DOHH2 (cell line): Measurements from ENCODE around the gene CGB8.
A peak's percentile ranks its signal among the peaks of the same experiment; 100 is the strongest.
"Not testable (repeated sequence)": the region's sequence is repeated elsewhere in the genome, so short reads cannot be mapped to it uniquely, and the experiment has no call there.

Experiments
- H3F3A ChIP-seq: fragments of 200-600 bp; sonication (generic), shearing (Covaris generic); 2 replicates; pipeline ENCODE4 v1.6.0; 2016; ENCODE audit warnings: antibody characterized with exemption, mild to moderate bottlenecking; ENCODE audit not compliant: control insufficient read depth, insufficient read depth
- H3K27ac ChIP-seq: fragments of 200-600 bp; sonication (generic); 2 replicates; pipeline ENCODE4 v1.5.1; 2014; ENCODE audit warnings: low read depth, mild to moderate bottlenecking, low read length, moderate library complexity
- H3K27me3 ChIP-seq: fragments of 200-600 bp; sonication (generic); 2 replicates; pipeline ENCODE4 v1.6.1; 2014; ENCODE audit warnings: mild to moderate bottlenecking, low read length, mixed read lengths; ENCODE audit not compliant: control insufficient read depth
- H3K36me3 ChIP-seq: fragments of 200-600 bp; sonication (generic); 2 replicates; pipeline ENCODE4 v1.6.1; 2014; ENCODE audit warnings: mild to moderate bottlenecking, low read length, moderate library complexity, mixed read lengths; ENCODE audit not compliant: control insufficient read depth
- H3K4me1 ChIP-seq: fragments of 200-600 bp; sonication (generic); 2 replicates; pipeline ENCODE4 v1.6.1; 2014; ENCODE audit warnings: mild to moderate bottlenecking, low read length, mixed read lengths; ENCODE audit not compliant: control insufficient read depth
- H3K4me2 ChIP-seq: fragments of 200-600 bp; sonication (generic); 2 replicates; pipeline ENCODE4 v1.6.0; 2014; ENCODE audit warnings: mild to moderate bottlenecking, low read length, moderate library complexity
- H3K4me3 ChIP-seq: fragments of 200-600 bp; sonication (generic); 2 replicates; pipeline ENCODE4 v1.5.1; 2014; ENCODE audit warnings: mild to moderate bottlenecking, low read length, mixed read lengths
- H3K79me2 ChIP-seq: fragments of 200-600 bp; sonication (generic); 2 replicates; pipeline ENCODE4 v1.6.1; 2014; ENCODE audit warnings: mild to moderate bottlenecking, low read length, mixed read lengths; ENCODE audit not compliant: control insufficient read depth
- H3K9me2 ChIP-seq: fragments of 200-600 bp; sonication (generic); replicated peaks from 2 replicates; pipeline ENCODE4 v1.6.1; 2014; ENCODE audit warnings: mild to moderate bottlenecking, low read length, mixed read lengths; ENCODE audit not compliant: control insufficient read depth
- H3K9me3 ChIP-seq: fragments of 200-600 bp; sonication (generic); 2 replicates; pipeline ENCODE4 v1.6.1; 2014; ENCODE audit warnings: antibody characterized with exemption, low read length, mixed read lengths; ENCODE audit not compliant: control insufficient read depth, insufficient read depth
- H4K20me1 ChIP-seq: fragments of 200-600 bp; sonication (generic); 2 replicates; pipeline ENCODE4 v1.6.0; 2014; ENCODE audit warnings: low read depth, mild to moderate bottlenecking, antibody characterized with exemption, low read length, moderate library complexity; ENCODE audit not compliant: control insufficient read depth, insufficient read depth
- EZH2phosphoT487 ChIP-seq: fragments of 200-600 bp; sonication (generic); IDR thresholded peaks from 2 replicates; pipeline ENCODE4 v1.6.1; 2017; ENCODE audit warnings: borderline replicate concordance, mild to moderate bottlenecking, antibody characterized with exemption, low read length, moderate library complexity, mixed read lengths
- TF ChIP-seq, protein P1 (sequence below): fragments of 200-600 bp; sonication (generic); IDR thresholded peaks from one replicate; pipeline ENCODE4 v1.5.1; 2014; ENCODE audit warnings: antibody characterized with exemption, mild to moderate bottlenecking, low read depth, low read length; ENCODE audit not compliant: poor library complexity, severe bottlenecking

Gene CGB8

DNA sequence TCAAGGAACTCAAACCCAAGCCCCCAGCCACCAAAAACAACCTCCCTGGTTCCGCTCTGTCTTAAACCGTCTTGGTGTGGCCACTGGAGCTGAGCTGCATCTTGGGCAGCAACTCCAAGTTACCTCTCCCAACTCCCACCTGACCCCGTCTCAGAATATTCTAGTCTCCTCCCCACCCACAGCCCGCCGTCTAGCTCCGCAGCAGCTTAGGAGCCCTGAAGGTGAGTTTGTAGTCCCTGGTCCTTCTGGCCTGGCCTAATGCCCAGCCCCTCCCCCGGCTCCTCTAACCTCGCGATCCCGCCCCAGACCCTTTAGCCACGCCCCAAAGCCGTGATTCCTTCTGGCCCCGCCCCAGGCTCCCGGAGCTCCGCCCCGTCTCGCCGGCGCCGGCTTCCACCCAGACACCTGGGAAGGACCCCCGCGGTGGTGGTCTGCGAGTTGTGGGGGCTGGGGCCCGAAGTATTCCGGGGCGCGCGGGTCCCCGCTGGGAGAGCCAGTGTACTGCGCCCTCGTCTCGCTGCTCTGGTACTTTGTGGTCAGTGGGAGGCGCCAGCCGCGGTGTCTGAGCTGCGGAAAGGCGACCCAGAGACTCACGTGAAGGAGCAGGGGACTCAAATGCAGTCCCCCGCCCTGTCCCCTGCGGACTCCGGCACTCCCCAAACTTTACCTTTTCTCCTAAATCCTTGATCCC lies 29.5 kb downstream of the CGB8 start:
- TF ChIP-seq EZH2phosphoT487 = no peak
- TF ChIP-seq, protein P1, sequence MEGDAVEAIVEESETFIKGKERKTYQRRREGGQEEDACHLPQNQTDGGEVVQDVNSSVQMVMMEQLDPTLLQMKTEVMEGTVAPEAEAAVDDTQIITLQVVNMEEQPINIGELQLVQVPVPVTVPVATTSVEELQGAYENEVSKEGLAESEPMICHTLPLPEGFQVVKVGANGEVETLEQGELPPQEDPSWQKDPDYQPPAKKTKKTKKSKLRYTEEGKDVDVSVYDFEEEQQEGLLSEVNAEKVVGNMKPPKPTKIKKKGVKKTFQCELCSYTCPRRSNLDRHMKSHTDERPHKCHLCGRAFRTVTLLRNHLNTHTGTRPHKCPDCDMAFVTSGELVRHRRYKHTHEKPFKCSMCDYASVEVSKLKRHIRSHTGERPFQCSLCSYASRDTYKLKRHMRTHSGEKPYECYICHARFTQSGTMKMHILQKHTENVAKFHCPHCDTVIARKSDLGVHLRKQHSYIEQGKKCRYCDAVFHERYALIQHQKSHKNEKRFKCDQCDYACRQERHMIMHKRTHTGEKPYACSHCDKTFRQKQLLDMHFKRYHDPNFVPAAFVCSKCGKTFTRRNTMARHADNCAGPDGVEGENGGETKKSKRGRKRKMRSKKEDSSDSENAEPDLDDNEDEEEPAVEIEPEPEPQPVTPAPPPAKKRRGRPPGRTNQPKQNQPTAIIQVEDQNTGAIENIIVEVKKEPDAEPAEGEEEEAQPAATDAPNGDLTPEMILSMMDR = peak; percentile 46
- Histone ChIP-seq H3K27me3 (peaks cover 14% of the 10 kb centered on the region), H3K4me2 (peak overlapping the region; percentile 68), H3K4me3 (peak overlapping the region; percentile 65), H3F3A (peaks cover 3% of the 10 kb centered on the region; the same call in 1 of the 2 replicates), H4K20me1 (no peaks in the 10 kb centered on the region), H3K36me3 (peaks cover 18% of the 10 kb centered on the region), H3K4me1 (peaks cover 45% of the 10 kb centered on the region), H3K9me2 (no peaks in the 10 kb centered on the region), H3K9me3 (no peaks in the 10 kb centered on the region), H3K79me2 (no peaks in the 10 kb centered on the region), H3K27ac (no peak overlapping the region)

DNA sequence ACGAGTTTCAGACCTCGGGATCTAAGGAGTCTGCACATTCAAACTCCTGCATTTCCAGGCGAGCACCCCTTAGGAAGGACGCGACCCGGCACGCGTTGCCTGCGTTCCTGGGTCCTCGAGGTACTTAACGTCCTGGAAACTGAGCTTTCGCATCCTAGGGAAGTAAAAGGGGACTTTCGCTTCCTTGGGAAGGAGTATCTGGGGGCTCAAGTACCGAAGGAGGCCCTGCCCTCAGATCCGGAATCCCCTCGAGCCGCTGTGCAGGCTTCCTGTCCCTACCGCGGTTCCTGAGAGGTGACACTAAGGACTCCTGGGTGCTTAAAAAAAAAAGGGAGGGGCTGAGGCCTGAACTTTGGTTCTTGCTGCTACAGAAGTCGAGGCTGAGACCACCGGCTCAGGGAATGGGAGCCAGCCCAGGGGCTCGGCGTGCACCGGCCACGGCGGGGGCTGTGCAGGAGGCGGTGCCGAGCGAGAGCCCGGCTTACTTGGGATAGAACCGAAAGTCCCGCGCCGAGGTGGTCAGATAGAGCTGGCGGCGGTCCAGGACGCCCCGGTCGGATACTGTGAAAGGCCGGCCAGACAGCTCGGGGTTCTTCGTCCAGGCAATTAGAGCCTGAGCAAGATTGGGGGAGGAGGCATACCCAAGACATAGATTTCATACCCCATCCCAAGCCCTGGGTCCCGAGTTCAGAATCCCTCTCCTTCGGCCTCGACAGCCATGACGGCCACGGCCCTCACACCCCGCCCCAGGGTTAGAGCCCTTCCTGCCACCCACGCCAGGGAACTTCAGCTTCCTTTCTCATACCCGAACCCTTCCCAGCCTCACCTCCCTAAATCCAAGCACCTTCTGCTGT lies 30.3 kb downstream of the CGB8 start:
- peaks cover 14% of the 10 kb centered on the region for H3K27me3 ChIP-seq
- peak overlapping the region; percentile 65 for H3K4me3 ChIP-seq
- peaks cover 45% of the 10 kb centered on the region for H3K4me1 ChIP-seq
- peak overlapping the region; percentile 68 for H3K4me2 ChIP-seq
- H3K9me2 ChIP-seq, H3K9me3 ChIP-seq, H4K20me1 ChIP-seq, H3K79me2 ChIP-seq, H3F3A ChIP-seq, H3K27ac ChIP-seq: not testable (repeated sequence)
- H3K36me3 ChIP-seq = peaks cover 24% of the 10 kb centered on the region
- TF ChIP-seq EZH2phosphoT487 = 0 out of 2 replicates have a peak, but pooled peaks have one; percentile 0

DNA sequence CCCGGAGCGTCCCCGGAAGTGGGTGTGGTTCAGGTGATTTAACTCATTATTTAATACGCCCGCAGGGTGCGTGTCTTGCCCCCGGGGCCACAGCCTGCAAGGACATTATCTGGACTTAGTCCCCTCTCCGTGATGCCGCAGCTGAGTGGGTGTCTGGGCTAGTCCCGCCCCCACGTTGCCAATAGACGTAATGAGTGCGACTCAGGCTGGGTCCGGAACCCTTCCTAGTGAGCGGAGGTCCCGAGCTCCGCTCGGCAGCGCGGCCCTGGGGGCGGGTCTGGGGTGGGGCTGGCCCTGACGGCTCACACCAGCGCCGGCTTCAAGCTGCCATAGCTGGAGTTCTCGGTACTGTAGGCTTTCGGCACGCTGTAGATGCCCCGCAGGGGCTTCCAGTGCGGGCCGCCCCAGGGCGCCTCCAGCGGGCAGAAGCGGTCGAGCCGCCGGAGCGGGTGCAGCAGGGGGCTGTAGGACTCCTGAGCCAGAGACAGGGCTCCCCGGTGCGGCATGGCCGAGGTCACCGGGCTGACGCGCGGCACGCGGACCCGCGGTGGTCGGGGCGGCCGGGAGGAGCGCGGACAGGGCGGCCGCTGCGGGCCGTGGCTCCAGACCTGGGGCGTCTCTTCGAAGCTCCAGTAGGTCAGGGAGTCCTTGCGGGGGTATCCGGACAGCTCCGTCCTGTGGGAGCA lies 31.1 kb downstream of the CGB8 start:
- Histone ChIP-seq H3K4me1 (peaks cover 45% of the 10 kb centered on the region), H3K4me2 (peak overlapping the region; percentile 68), H3K4me3 (peak overlapping the region; percentile 65)

More for the DNA sequence above, 31.1 kb downstream of the CGB8 start:
- peaks cover 27% of the 10 kb centered on the region for H3K36me3 ChIP-seq
- TF ChIP-seq, protein P1 = peak; percentile 64
- peak; percentile 26; the same call in 1 of the 2 replicates for TF ChIP-seq EZH2phosphoT487
- H3K9me3 ChIP-seq = no peaks in the 10 kb centered on the region
- no peaks in the 10 kb centered on the region for H3K9me2 ChIP-seq
- H3K79me2 ChIP-seq = no peaks in the 10 kb centered on the region
- peaks cover 14% of the 10 kb centered on the region for H3K27me3 ChIP-seq
- no peaks in the 10 kb centered on the region for H4K20me1 ChIP-seq
- no peak overlapping the region for H3K27ac ChIP-seq
- peaks cover 6% of the 10 kb centered on the region; the same call in 1 of the 2 replicates for H3F3A ChIP-seq
